Stimulated activated CD4-positive, alpha-beta T cell treated with anti-CD3 and anti-CD28 coated beads, Interleukin-1b, Interleukin-23, amount 100 ng/mL, for 24 hours (primary cell): Measurements from ENCODE around the gene FAM200A.
A peak's percentile ranks its signal among the peaks of the same experiment; 100 is the strongest.
"Not testable (repeated sequence)": the region's sequence is repeated elsewhere in the genome, so short reads cannot be mapped to it uniquely, and the experiment has no call there.

Experiments used
- DNase-seq, 4 experiments: peaks; one replicate each; pipeline ENCODE4 v3.0.0-alpha.2; 2020; ENCODE audit warnings: low read depth in 4 of 4, low spot score in 1 of 4

Gene FAM200A

GRCh38 chr7:99559175-99559915 is 7.4 kb upstream of the FAM200A start:
- DNase-seq, result no peak

GRCh38 chr7:99558306-99559174 is 6.6 kb upstream of the FAM200A start, which contains the start of gene ZNF655:
Gene ZNF655 (plus strand): TSS chr7:99558642. CDS start chr7:99560560, 1,918 bp downstream.
- DNase-seq, result peak; percentile 67 to 83 (median 80)

- no peak for DNase-seq
Observed at GRCh38 chr7:99557940-99558305, 6.0 kb upstream of the FAM200A start.

- DNase-seq, result no peak
Observed at GRCh38 chr7:99557196-99557607, 5.3 kb upstream of the FAM200A start.

- no peak for DNase-seq
Observed at GRCh38 chr7:99554939-99555338, 3.0 kb upstream of the FAM200A start.

- no peak for DNase-seq
Observed at GRCh38 chr7:99553039-99553438, 1.1 kb upstream of the FAM200A start.

GRCh38 chr7:99551334-99551733 is 580 bp downstream of the FAM200A start:
- DNase-seq, result no peak

GRCh38 chr7:99549545-99549944 is 2.4 kb downstream of the FAM200A start:
- DNase-seq, result not testable (repeated sequence)

- not testable (repeated sequence) for DNase-seq
Observed at GRCh38 chr7:99545308-99545707, 6.6 kb downstream of the FAM200A start.

- no peak for DNase-seq
Observed at GRCh38 chr7:99543916-99544315, 8.0 kb downstream of the FAM200A start.

GRCh38 chr7:99543081-99543671 is 8.7 kb downstream of the FAM200A start:
- no peak for DNase-seq

GRCh38 chr7:99541212-99541611 is 10.7 kb downstream of the FAM200A start:
- DNase-seq, result no peak

- no peak for DNase-seq
Observed at GRCh38 chr7:99540542-99540941, 11.4 kb downstream of the FAM200A start.

GRCh38 chr7:99539213-99539811 is 12.6 kb downstream of the FAM200A start:
- no peak for DNase-seq

GRCh38 chr7:99535667-99536066 is 16.2 kb downstream of the FAM200A start:
- DNase-seq, result no peak

- no peak for DNase-seq
Observed at GRCh38 chr7:99531354-99531765, 20.6 kb downstream of the FAM200A start.

GRCh38 chr7:99525713-99526440 is 26.0 kb downstream of the FAM200A start:
- no peak for DNase-seq

GRCh38 chr7:99521399-99521798 is 30.5 kb downstream of the FAM200A start:
- no peak for DNase-seq

- no peak for DNase-seq
Observed at GRCh38 chr7:99514050-99514449, 37.9 kb downstream of the FAM200A start.

GRCh38 chr7:99505324-99505662 is 46.6 kb downstream of the FAM200A start:
- no peak for DNase-seq
